GM21367 (cell line): Measurements from ENCODE around the gene MIEF2.

ENCODE experiments used
- ATAC-seq: cut with Tn5 transposase; IDR thresholded peaks from one replicate; pipeline ENCODE4 v1.9.1; 2021; ENCODE audit not compliant: unreplicated experiment

Gene MIEF2

GRCh38 chr17:18234853-18235380 is 25.5 kb upstream of the MIEF2 start:
- no peak for ATAC-seq

GRCh38 chr17:18235743-18236256 is 24.7 kb upstream of the MIEF2 start:
- no peak for ATAC-seq

DNA sequence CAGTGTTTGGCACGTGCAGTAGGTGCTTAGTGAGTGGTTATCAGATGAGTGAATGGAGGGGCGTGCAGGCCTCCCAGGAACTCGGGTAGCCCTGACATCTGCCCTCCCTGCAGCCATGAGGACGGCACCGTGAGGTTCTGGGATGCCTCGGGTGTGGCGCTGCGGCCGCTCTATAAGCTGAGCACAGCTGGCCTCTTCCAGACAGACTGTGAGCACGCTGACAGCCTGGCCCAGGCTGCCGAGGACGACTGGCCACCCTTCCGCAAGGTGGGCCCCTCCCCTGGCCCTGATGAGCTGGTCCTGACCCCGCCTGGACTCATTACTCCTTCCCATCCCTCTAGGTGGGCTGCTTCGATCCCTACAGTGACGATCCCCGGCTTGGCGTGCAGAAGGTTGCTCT is 24.0 kb upstream of the MIEF2 start:
- ATAC-seq, result no peak

DNA sequence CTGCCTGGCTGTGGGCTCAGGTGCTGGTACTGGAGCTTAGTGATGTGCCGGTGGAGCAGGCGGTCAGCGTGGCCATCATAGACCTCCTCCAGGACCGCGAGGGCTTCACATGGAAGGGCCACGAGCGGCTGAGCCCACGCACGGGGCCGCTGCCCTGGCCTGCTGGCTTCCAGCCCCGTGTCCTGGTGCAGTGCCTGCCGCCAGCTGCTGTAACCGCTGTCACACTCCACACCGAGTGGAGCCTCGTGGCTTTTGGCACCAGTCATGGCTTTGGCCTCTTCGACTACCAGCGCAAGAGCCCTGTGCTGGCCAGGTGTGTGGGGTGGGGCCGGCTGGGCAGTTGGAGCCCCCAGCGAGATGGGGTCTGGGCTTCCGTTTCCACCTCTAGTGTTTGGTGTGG is 23.0 kb upstream of the MIEF2 start:
- ATAC-seq, result no peak

- ATAC-seq, result no peak
Measured at GRCh38 chr17:18238299-18238698, 22.2 kb upstream of the MIEF2 start.

- ATAC-seq, result no peak
Measured at GRCh38 chr17:18240449-18240848, 20.0 kb upstream of the MIEF2 start.

GRCh38 chr17:18241229-18241871 is 19.1 kb upstream of the MIEF2 start:
- no peak for ATAC-seq

DNA sequence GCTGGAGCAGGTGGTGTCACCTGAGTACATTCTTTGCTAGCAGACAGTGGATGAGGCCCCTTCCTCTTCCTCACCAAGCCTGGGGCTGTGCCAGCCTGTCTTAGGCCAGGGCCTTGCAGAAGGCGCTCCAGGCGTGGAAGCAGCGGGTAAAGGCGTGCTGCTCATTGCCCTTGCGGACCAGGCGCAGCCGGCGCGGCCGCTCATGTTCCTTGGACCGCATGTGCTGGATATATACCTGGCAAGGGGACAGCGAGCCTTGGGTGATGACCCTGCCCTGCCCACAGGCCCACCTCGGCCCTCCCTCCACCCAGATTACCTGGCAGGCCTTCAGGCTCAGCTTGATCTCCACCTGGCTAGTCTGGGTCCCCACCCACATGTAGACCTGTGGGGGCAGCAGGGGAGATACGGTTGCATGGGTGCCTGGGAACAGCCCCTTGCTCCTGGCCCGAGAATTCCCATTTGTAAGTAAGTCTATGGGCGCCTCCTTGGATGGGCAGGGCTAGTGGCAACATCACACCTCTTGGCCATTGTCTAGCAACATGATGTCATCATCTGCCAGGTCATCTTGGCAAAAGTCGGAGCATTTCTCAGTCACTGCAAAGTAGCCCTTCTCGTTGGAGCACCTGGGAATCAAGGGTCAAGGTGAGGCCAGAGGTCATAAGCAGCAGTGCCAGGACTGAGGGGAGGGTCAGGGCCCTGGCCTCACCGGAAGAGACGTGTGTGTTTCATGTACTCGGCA is 15.3 kb upstream of the MIEF2 start:
- ATAC-seq, result no peak

DNA sequence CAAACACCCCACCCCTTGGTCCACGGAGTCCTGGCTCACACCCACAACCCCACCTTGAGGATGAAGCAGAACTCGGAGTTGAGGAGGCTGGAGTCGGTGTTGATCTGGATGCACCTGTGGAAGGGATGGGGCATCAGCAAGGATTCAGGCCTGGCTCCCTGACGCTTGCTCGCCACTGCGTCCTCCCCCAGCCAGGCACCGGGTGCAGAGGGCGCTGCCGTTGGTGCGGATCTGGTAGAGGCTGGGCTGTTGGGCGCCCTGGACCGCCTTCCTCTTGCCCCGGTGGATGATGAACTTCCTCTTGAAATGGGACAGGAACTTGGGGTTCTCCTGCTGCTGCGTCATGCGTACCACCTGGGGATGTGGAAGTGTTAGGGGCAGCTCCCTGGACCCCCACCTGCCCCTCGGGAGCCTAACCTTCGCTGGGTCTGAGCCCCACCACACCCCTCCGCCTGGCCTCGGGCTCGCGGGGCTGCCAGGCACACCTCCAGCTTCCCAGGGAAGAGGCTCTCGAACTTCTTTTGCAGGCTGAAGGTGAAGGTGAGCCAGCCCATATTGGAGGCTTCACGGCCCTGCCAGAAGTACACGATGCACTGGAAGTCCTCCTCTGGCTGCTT is 14.2 kb upstream of the MIEF2 start:
- no peak for ATAC-seq

- no peak for ATAC-seq
Measured at GRCh38 chr17:18246880-18247612, 13.4 kb upstream of the MIEF2 start.

- no peak for ATAC-seq
Measured at GRCh38 chr17:18247613-18248001, 12.9 kb upstream of the MIEF2 start.

- ATAC-seq, result no peak
Measured at GRCh38 chr17:18248300-18248731, 12.1 kb upstream of the MIEF2 start.

DNA sequence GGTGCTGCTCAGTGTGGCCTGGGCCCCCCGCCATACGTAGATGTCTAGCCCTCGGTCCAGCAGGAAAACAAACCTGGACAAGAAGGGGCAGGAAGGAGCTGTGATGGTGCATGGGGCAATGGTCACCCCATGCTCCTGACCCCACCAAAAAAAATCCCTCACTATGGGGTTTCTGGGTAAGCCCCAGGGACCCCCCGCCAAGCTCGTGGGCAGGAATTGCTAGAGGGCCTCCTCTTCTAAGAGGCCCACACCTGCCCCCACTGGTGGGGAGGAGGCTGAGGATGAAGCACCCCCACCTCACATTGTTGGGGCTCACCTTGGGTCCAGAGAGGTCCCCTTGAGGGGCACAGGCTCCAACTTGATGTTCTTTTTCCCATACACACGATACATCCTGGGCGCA is 11.7 kb upstream of the MIEF2 start:
- ATAC-seq, result no peak

DNA sequence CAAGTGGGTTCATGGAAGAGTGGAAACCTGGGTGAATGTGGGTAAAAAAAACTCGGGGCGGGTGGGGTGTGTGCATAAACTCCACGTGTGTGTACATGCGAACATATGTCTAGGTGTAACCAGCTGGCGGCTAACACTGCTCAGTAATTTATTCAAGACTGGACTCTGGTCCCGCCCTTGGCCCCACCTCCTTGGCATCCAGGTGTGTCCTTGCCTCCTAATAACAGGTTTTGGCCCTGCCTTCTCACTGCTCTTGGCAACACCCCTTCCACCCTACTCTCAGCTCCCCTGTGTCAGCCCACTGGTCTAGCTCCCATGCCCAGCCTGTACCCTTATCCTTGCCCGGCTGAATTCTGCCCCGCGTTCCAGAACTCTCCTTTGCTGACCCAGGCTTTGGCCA is 10.2 kb upstream of the MIEF2 start:
- ATAC-seq, result no peak

DNA sequence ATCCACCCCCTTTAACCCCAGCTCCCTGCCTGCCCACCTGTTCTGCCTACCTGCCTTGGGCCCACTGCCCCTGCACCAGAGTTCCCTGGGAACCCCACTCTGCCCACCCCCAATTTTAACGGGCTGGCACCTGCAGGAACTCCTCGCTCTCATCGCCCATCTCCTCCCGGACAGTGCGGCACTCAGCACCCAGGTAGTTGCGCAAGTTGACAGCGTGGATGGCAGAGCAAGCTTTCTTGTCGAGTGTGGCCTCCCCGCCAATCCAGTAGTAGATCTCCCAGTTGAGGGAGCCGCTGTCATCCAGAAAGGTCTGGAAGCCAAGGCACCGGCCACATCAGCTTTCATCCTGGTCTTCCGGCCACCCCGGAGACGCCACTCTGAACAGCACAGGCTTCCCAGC is 9.8 kb upstream of the MIEF2 start:
- ATAC-seq, result no peak

DNA sequence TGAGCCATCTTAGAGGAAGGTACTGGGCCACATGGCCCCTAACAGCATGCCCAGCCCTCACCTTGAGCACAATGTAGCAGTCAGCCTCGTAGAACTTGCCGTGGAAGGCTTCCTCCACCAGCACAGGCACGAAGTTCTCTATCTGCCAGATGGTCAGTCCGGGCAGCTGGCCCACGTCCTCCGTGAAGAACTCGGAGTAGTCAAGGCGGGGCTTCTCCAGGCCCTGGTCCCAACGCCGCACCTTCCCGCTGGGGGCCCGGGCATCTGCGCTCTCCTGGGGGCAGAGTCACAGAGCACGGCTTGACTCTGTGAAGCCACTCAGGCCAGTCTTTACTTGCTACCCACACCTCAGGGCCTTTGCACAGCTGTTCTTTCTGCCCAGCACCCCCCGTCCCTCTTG is 9.3 kb upstream of the MIEF2 start:
- ATAC-seq, result no peak

DNA sequence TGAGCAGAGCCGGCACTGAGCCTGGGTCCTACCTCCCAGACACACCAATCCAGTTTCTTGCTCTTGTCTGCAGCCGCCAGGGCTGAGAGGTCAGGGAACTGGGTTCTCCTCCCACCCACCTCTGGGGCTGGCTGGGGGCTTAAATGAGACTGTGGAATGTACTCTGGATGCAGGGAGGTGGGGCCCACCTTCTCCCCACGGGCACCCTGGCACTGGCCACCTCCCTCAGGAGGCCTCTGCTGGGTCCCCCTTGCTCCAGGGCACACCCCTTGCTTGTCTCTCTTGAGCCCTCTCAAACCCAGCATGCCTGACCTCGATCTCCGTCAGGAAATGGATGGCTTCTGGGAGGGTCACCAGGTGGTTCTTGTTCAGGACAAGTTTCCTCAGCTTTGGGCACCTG is 8.3 kb upstream of the MIEF2 start:
- ATAC-seq, result no peak

DNA sequence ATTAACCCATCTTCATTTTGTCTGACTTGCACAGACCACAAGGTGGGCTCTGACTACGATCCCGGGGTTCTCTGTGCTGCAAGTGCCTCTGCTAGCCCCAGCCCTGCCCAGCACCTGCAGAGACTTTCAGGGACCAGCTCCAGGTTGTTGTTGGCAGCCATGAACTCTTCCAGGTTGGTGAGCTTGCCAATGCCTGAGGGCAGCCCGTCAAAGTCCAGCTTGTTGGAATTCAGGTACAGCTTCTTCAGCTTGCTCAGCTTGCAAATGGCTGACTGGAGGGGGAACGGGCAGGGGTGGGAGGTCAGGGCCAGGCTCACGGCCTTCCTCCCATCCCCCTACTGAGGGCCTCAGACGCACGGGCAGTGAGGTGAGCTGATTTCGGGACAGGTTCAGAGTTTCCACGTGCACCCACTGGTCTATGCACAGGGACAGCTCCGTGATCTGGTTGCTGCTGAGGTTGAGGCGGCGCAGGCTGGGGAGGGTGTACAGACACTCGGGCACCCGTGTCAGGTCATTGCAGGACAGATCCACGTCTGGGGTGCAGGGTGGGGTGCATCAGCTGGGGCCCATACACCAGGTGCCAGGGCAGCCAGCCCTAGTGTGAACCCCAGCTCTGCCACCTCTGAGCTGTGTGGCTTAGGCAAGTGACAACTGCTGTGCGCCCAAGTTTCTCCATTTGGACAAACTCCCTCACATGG is 7.1 kb upstream of the MIEF2 start:
- no peak for ATAC-seq

DNA sequence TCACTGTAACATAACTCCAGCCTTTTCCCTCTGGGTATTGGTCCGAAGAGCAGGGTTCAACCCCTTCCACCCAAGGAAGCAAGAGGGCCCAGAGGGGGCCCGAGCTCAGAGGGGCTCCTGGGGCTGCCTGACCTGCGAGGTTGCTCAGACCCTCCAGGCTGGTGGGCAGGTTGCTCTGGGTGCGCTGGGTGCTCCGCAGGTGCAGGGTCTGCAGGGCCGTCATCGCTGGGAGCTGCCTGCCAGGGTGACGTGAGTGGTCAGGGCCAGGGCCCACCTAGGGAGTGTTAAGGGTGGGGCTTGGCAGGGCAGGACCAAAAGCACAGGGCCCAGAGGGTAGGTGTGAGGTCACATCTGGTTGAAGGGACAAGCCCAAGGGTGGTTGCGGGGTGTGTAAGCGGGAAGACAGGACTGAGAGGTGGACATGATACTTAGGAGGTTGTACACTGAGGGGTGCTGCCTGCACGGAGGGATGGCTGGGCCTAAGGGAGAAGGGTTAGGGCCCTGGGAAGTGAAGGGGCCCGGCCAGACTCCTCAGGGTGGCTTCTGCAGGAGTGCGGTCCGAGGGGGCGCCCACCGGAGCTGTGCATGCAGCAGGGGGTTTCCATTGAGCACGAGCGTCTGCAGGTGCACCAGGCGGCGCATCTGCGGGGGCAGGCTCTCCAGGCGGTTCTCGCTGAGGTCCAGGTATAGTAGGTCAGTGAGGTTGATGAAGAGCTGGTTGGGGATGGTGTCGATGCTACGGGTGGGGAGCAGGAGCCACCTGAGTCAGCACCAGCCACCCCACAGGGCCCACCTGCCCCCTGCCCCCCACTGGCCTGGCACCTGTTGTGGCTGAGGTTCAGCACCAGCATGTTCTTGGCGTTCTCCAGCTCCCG is 6.3 kb upstream of the MIEF2 start:
- no peak for ATAC-seq
